Thoracic aorta (tissue), 2 donors: ENCODE results near the gene GOLGA8A. TPM values are rescaled to one million over a fixed set of nuclear protein-coding genes. Genes with fewer than 3 reads are reported as not detected.

Experiments used
- ATAC-seq: fragments of 150-250 bp; one replicate; pipeline ENCODE4 v1.8.0; 2017; ENCODE audit warnings: low read depth; ENCODE audit not compliant: insufficient number of reproducible peaks, low FRiP score
- DNase-seq: peaks from one replicate; pipeline ENCODE4 v3.0.0-alpha.2; 2020; ENCODE audit warnings: low spot score
- H3K27ac ChIP-seq, 2 donors: fragments of 200-600 bp; sonication (generic); 1 replicate in 1 of 2; 2 replicates in 1 of 2; pipeline ENCODE4 v1.5.1; 2016; ENCODE audit warnings: mild to moderate bottlenecking in 2 of 2, moderate library complexity in 2 of 2
- H3K27me3 ChIP-seq: fragments of 200-600 bp; sonication (generic); replicated peaks from 2 replicates; pipeline ENCODE4 v1.6.0; 2016; ENCODE audit warnings: mild to moderate bottlenecking; ENCODE audit not compliant: insufficient read depth
- H3K36me3 ChIP-seq: fragments of 200-600 bp; sonication (generic); one replicate; pipeline ENCODE4 v1.5.1; 2016
- H3K4me1 ChIP-seq, 2 donors: fragments of 200-600 bp; sonication (generic); 1 replicate in 1 of 2; 2 replicates in 1 of 2; pipeline versions ENCODE4 v1.5.1 to v1.6.0; 2016; ENCODE audit warnings: low read depth in 2 of 2, mild to moderate bottlenecking in 1 of 2; ENCODE audit not compliant: control insufficient read depth in 1 of 2
- H3K4me3 ChIP-seq: fragments of 200-600 bp; sonication (generic); 2 replicates; pipeline ENCODE4 v1.5.1; 2016; ENCODE audit warnings: mild to moderate bottlenecking
- H3K9me3 ChIP-seq: fragments of 200-600 bp; sonication (generic); 2 replicates; pipeline ENCODE4 v1.5.1; 2016
- total RNA-seq, 2 donors: library from RNA; depleted of rRNA; stranded (reverse); fragments of >200 nt; gene quantifications; one replicate each; pipeline versions ENCODE4 v1.1.0 to v1.2.3, GENCODE V29; 2016
- TF ChIP-seq, protein P1 (sequence below): fragments of 200-600 bp; sonication (generic); IDR thresholded peaks from one replicate; pipeline ENCODE4 v1.5.1; 2019; ENCODE audit warnings: antibody characterized with exemption

GOLGA8A gene, protein sequence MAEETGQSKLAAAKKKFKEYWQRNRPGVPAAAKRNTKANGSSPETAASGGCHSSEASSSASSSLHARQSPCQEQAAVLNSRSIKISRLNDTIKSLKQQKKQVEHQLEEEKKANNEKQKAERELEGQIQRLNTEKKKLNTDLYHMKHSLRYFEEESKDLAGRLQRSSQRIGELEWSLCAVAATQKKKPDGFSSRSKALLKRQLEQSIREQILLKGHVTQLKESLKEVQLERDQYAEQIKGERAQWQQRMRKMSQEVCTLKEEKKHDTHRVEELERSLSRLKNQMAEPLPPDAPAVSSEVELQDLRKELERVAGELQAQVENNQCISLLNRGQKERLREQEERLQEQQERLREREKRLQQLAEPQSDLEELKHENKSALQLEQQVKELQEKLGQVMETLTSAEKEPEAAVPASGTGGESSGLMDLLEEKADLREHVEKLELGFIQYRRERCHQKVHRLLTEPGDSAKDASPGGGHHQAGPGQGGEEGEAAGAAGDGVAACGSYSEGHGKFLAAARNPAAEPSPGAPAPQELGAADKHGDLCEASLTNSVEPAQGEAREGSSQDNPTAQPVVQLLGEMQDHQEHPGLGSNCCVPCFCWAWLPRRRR
- 100 to 1,000 TPM in 1 of 2 donors, 10 to 100 TPM in 1; 48.6 to 104 TPM for total RNA-seq

DNA sequence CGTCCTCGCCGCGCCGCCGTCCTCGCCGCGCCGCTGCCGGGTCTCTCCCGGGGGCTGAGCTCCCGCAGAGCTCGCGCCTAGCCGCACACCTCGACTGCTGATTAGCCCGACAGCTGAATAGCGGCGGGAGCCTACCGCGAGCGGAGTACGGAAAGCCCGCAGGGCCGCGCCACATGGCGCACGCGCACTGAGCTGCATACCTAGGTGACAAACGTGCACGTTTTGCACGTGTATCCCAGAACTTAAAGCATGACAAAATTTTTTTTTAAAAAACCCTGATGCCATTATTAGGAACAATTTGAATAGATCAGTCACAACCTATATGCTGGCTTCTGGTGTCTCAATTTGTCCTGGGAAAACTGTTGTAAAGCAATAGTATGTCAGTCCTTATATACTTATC lies at the start of gene GOLGA8A:
Gene GOLGA8A, minus strand, starts transcription at position 122 of the 400 bp plus-strand sequence. CDS start 48,117 bp downstream, outside the sequence.
- peaks cover 7 to 17% of the 10 kb centered on the region in 2 donors for H3K4me1 ChIP-seq
- H3K27me3 ChIP-seq, result no peaks in the 10 kb centered on the region
- H3K4me3 ChIP-seq, result peak within 1 kb of the TSS; percentile 87
- TF ChIP-seq, protein P1, sequence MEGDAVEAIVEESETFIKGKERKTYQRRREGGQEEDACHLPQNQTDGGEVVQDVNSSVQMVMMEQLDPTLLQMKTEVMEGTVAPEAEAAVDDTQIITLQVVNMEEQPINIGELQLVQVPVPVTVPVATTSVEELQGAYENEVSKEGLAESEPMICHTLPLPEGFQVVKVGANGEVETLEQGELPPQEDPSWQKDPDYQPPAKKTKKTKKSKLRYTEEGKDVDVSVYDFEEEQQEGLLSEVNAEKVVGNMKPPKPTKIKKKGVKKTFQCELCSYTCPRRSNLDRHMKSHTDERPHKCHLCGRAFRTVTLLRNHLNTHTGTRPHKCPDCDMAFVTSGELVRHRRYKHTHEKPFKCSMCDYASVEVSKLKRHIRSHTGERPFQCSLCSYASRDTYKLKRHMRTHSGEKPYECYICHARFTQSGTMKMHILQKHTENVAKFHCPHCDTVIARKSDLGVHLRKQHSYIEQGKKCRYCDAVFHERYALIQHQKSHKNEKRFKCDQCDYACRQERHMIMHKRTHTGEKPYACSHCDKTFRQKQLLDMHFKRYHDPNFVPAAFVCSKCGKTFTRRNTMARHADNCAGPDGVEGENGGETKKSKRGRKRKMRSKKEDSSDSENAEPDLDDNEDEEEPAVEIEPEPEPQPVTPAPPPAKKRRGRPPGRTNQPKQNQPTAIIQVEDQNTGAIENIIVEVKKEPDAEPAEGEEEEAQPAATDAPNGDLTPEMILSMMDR, result no peak
- H3K36me3 ChIP-seq, result no peaks in the 10 kb centered on the region
- peak within 1 kb of the TSS; percentile 43 to 53 for H3K27ac ChIP-seq
- H3K9me3 ChIP-seq, result no peaks in the 10 kb centered on the region
- DNase-seq (peak; percentile 31), ATAC-seq (peak; percentile 80)

DNA sequence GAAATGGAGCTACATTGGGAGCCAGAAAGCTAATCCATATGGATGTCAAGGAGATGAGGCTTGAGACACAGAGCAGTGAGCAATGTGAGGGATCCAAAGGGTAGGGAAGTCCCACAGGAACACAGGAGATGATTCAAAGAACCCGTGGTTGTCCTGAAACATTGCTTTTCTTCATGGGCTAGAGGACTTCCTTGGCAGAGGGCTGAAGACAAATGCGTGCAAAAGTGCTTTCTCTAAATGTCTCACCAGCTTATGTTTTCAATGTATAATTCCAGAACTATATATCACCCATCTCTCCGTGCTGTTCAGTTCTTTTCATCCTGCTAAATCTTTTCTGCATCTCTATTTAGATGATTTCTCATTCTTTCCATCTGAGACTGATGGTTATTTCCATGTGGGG lies 46.0 kb upstream of the GOLGA8A start:
- no peak overlapping the region for H3K4me3 ChIP-seq
- no peak for ATAC-seq
- H3K27me3 ChIP-seq, result no peaks in the 10 kb centered on the region
- H3K36me3 ChIP-seq, result no peaks in the 10 kb centered on the region
- H3K9me3 ChIP-seq, result no peaks in the 10 kb centered on the region
- no peak overlapping the region for H3K27ac ChIP-seq
- H3K4me1 ChIP-seq, result no peaks in the 10 kb centered on the region
- DNase-seq, result no peak
- TF ChIP-seq, protein P1, result no peak

DNA sequence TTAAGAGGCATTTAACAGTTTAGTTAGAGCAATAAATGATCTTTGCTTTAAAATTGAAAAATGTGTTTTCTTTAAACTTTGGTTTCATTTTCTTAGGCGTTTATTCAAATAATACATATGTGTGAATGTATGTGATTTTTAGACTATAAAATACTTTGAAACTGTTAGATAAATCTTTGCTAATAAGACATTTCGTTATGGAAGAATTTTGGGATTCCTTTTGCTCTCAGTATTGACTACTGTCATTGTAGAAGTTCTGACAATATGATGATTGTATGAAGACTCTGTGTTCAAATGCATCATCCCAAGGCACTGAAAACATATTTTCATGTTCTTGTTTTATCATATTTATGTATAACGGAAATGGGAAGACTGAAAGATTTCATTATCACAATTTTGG lies 43.8 kb upstream of the GOLGA8A start:
- no peaks in the 10 kb centered on the region for H3K4me1 ChIP-seq
- H3K9me3 ChIP-seq, result no peaks in the 10 kb centered on the region
- no peak for DNase-seq
- H3K27ac ChIP-seq, result no peak overlapping the region
- no peak overlapping the region for H3K4me3 ChIP-seq
- no peaks in the 10 kb centered on the region for H3K36me3 ChIP-seq
- no peaks in the 10 kb centered on the region for H3K27me3 ChIP-seq
- TF ChIP-seq, protein P1, result no peak
- ATAC-seq, result no peak

DNA sequence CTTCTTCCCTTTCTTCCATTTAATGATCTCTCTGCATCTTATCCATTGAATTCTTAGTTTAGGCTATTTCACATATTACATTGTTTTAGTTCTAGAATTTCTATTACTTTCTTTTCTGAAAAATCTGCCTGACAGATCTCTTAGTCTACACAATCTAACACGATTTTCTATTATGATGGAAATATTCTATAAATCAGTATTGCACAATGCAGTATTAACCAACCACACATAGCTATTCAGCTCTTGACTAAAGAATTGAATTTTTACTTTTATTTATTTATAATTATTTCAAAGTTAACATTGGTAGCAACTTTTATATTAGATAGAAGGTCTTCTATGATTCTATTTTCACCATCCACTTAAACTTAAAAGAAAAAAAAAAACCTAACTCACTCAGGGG lies 36.2 kb upstream of the GOLGA8A start:
- Histone ChIP-seq H3K9me3 (no peaks in the 10 kb centered on the region), H3K4me1 (no peaks in the 10 kb centered on the region), H3K27me3 (no peaks in the 10 kb centered on the region), H3K27ac (no peak overlapping the region), H3K36me3 (no peaks in the 10 kb centered on the region), H3K4me3 (no peak overlapping the region)
- ATAC-seq (no peak), DNase-seq (no peak)
- TF ChIP-seq, protein P1, result no peak

DNA sequence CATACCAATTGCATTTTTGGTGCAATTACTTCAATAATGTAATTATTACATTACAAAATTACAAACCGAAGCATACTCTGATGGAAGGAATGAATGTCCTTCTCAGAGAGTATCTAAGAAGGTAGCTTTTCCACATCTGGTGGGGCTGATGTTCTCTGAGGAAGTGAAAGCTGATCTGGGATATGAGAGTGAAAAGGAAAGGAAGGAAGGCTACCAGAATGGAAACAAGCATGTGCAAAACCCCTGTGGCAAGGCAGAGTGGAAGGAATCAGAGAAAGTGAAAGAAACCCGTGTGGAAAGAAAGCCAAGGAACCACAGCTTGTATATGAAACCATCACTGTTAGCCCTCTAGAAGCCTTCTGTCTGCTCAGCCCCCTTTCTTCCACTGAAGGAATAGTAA lies 35.3 kb upstream of the GOLGA8A start:
- no peak for ATAC-seq
- Histone ChIP-seq H3K4me1 (no peaks in the 10 kb centered on the region), H3K4me3 (no peak overlapping the region), H3K9me3 (no peaks in the 10 kb centered on the region), H3K27me3 (no peaks in the 10 kb centered on the region), H3K36me3 (no peaks in the 10 kb centered on the region), H3K27ac (no peak overlapping the region)
- TF ChIP-seq, protein P1, result no peak
- no peak for DNase-seq
